Duodenal mucosa (tissue), 2 donors: ENCODE data around the gene PLEKHN1.

ENCODE experiments used
- H3K27ac ChIP-seq: one replicate; pipeline ENCODE4 v1.7.0; 2013; ENCODE audit warnings: low read depth, low read length
- H3K27me3 ChIP-seq, 2 donors: one replicate each; pipeline ENCODE4 v1.7.0; 2013; ENCODE audit warnings: low read length in 2 of 2, control low read depth in 1 of 2; ENCODE audit not compliant: insufficient read depth in 2 of 2, control insufficient read depth in 1 of 2
- H3K36me3 ChIP-seq, 2 donors: one replicate each; pipeline ENCODE4 v1.7.0; 2013; ENCODE audit warnings: low read length in 2 of 2, control low read depth in 1 of 2; ENCODE audit not compliant: insufficient read depth in 2 of 2, control insufficient read depth in 1 of 2
- H3K4me1 ChIP-seq, 2 donors: one replicate each; pipeline ENCODE4 v1.7.0; 2013; ENCODE audit warnings: low read length in 2 of 2, control low read depth in 1 of 2; ENCODE audit not compliant: insufficient read depth in 2 of 2, control insufficient read depth in 1 of 2
- H3K4me3 ChIP-seq, 2 donors: one replicate each; pipeline ENCODE4 v1.7.0; 2013; ENCODE audit warnings: low read length in 2 of 2, low read depth in 1 of 2
- H3K9ac ChIP-seq, 2 donors: one replicate each; pipeline ENCODE4 v1.7.0; 2013; ENCODE audit warnings: low read length in 2 of 2, low read depth in 1 of 2
- H3K9me3 ChIP-seq, 2 donors: one replicate each; pipeline ENCODE4 v1.7.0; 2013; ENCODE audit warnings: low read length in 2 of 2, control low read depth in 1 of 2; ENCODE audit not compliant: control insufficient read depth in 1 of 2

Gene PLEKHN1

DNA sequence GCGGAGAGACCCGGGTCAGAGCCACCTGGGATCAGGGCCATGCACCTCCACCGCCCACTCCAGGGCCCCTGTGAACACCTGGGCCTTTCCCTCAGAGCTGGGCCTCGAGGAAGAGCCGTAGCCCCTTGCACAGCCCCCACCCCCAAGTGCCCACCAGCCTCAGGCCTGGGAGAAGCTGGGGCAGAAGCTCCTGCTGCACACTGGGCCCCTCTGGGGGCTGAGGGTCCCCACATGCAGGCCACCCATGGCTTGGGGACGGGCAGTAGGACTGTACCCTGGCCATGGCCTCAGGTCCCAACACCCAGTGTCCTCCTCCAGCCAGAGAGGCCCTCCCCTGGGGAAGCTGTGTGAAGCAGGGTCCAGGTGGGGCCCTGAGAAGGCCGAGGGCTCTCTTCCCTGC lies 13.7 kb upstream of the PLEKHN1 start:
- no peak overlapping the region for H3K4me3 ChIP-seq
- peaks cover 4 to 5% of the 10 kb centered on the region in 2 donors for H3K4me1 ChIP-seq
- H3K27me3 ChIP-seq = no peaks in the 10 kb centered on the region
- H3K36me3 ChIP-seq = peaks cover 58 to 89% of the 10 kb centered on the region in 2 donors
- no peak overlapping the region for H3K9ac ChIP-seq
- H3K27ac ChIP-seq = no peak overlapping the region
- H3K9me3 ChIP-seq = no peaks in the 10 kb centered on the region

DNA sequence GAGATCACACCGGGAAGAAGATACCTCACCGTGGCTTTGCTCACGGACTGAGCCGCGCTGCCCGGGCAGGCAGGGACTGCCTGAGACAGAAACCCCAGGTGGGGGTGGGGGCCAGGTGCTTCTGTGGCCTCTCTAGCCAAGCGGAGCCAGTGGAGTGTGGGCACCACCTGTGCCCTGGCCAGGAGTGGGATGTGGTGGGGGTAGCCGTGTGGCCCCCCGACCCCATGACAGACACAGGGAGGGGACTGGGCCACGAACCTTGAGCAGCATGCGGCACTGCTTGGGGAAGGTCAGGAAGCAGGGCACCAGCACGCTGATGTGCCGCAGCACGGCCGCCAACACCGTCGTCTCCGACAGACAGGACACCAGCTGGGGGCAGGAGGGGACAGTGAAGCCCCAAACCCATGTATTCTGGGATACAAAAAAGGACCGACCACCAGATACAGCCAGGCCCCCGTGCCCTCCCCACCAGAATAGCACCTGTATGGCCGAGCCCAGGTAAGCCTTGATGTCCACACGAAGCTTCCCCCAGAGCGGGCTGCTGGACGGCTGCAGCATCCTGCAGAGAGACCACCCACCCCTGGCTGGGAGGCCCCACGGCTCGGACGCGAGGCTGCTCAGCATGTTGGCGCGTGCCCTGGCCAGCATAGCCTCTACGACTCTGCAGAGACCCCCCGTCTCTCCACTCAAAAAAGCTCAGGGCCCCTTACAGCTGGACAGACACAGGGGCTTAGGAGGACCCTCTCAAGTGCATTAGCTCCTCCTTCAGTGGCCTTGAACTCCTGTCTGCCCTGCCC lies 12.6 kb upstream of the PLEKHN1 start:
- Histone ChIP-seq H3K9me3 (no peaks in the 10 kb centered on the region), H3K9ac (no peak overlapping the region), H3K4me3 (no peak overlapping the region), H3K27me3 (no peaks in the 10 kb centered on the region), H3K36me3 (peaks cover 52 to 79% of the 10 kb centered on the region in 2 donors), H3K27ac (no peak overlapping the region), H3K4me1 (peaks cover 9 to 17% of the 10 kb centered on the region in 2 donors)

DNA sequence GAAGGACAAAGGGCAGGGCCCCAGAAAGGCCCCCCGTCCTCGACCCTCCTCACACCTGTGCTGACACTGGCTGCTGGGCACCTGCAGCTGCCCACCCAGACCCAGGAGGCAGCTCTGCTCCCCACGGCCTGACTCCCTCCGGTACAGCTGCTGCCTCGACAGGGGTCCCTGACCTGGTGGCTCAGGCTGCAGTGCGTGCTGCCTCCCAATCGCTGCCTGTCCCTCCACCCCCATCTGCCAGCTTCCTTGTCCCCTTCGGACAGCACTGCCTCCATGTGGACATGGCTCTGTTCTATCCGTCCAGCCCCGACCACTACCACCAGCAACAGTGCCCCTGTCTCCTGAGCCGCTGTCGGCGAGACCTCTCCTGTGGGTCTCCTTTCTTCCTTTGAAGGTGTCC lies 11.4 kb upstream of the PLEKHN1 start:
- Histone ChIP-seq H3K9me3 (no peaks in the 10 kb centered on the region), H3K9ac (no peak overlapping the region), H3K27ac (no peak overlapping the region), H3K4me1 (peaks cover 9 to 17% of the 10 kb centered on the region in 2 donors), H3K36me3 (peaks cover 41 to 66% of the 10 kb centered on the region in 2 donors), H3K27me3 (no peaks in the 10 kb centered on the region), H3K4me3 (no peak overlapping the region)

DNA sequence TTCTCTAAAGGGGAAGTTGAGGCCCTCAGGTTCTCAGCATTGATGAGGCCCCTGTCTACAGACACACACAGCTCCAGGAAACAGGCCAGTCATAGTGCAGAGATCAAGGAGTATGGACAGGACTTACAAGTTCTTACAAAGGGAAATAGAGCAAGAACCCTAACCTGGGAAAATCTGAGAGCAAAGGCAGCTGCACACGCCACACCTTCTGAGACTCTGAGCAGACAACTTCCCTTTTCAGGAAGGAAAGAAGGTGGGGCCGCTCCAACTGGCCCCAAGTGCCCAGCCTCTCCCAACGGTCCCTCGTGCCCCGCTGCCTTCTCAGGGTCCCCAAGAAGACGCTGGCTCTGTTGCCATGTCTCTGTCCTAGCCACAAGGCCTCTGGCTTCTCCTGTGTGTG lies 10.8 kb upstream of the PLEKHN1 start:
- Histone ChIP-seq H3K4me3 (no peak overlapping the region), H3K27me3 (no peaks in the 10 kb centered on the region), H3K36me3 (peaks cover 36 to 61% of the 10 kb centered on the region in 2 donors), H3K9me3 (no peaks in the 10 kb centered on the region), H3K4me1 (peaks cover 9 to 17% of the 10 kb centered on the region in 2 donors), H3K9ac (no peak overlapping the region), H3K27ac (no peak overlapping the region)

GRCh38 chr1:956636-957035 lies 9.6 kb upstream of the PLEKHN1 start:
- H3K4me1 ChIP-seq = peaks cover 9 to 22% of the 10 kb centered on the region in 2 donors
- no peak overlapping the region for H3K27ac ChIP-seq
- no peaks in the 10 kb centered on the region for H3K27me3 ChIP-seq
- no peaks in the 10 kb centered on the region for H3K9me3 ChIP-seq
- H3K4me3 ChIP-seq = no peak overlapping the region
- H3K9ac ChIP-seq = no peak overlapping the region
- peaks cover 26 to 54% of the 10 kb centered on the region in 2 donors for H3K36me3 ChIP-seq

- peak within 1 kb of the TSS; percentile 82 to 85 for H3K9ac ChIP-seq
- H3K4me1 ChIP-seq = peaks cover 9 to 23% of the 10 kb centered on the region in 2 donors
- H3K9me3 ChIP-seq = no peaks in the 10 kb centered on the region
- no peaks in the 10 kb centered on the region for H3K27me3 ChIP-seq
- H3K27ac ChIP-seq = no peak within 1 kb of the TSS
- H3K36me3 ChIP-seq = peaks cover 13 to 29% of the 10 kb centered on the region in 2 donors
- peak within 1 kb of the TSS; percentile 98 for H3K4me3 ChIP-seq
Observed at GRCh38 chr1:958823-959730, 7.2 kb upstream of the PLEKHN1 start, which contains the start of gene NOC2L. NOC2L (minus strand) TSS chr1:959256; CDS start chr1:959240, 16 bp downstream.

DNA sequence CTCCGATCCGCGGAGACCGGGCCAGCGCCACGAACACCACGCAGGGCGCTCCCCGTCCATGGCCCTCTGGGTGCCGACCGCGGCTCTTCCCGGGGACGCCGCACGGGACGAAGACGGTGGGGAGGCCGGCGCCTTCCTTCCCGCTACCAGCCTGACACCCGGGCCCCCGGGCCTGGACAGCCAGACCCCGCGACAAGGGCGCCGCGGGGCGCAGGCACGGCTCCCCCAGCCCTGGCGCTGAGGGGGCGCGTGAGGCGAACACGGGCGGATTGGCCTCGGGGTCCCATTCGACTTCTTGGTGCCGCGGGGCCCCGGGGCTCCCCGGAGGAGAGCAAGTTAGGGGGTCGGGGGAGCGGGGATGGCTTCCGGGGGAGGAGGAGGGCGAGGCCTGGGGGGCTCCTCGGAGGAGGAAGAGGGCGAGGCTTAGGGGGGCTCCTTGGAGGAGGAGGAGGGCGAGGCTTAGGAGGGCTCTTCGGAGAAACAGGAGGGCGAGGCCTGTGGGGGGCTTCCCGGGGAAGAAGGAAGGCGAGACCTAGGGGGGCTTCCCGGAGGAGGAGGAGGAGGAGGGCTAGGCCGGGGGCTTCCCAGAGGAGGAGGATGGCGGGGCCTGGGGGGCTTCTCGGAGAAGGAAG lies 6.4 kb upstream of the PLEKHN1 start:
- H3K27ac ChIP-seq = no peak overlapping the region
- H3K36me3 ChIP-seq = peaks cover 13 to 22% of the 10 kb centered on the region in 2 donors
- peaks cover 9 to 23% of the 10 kb centered on the region in 2 donors for H3K4me1 ChIP-seq
- H3K9me3 ChIP-seq = no peaks in the 10 kb centered on the region
- H3K27me3 ChIP-seq = no peaks in the 10 kb centered on the region
- H3K9ac ChIP-seq = no peak overlapping the region
- H3K4me3 ChIP-seq = peak overlapping the region; percentile 22 to 57

DNA sequence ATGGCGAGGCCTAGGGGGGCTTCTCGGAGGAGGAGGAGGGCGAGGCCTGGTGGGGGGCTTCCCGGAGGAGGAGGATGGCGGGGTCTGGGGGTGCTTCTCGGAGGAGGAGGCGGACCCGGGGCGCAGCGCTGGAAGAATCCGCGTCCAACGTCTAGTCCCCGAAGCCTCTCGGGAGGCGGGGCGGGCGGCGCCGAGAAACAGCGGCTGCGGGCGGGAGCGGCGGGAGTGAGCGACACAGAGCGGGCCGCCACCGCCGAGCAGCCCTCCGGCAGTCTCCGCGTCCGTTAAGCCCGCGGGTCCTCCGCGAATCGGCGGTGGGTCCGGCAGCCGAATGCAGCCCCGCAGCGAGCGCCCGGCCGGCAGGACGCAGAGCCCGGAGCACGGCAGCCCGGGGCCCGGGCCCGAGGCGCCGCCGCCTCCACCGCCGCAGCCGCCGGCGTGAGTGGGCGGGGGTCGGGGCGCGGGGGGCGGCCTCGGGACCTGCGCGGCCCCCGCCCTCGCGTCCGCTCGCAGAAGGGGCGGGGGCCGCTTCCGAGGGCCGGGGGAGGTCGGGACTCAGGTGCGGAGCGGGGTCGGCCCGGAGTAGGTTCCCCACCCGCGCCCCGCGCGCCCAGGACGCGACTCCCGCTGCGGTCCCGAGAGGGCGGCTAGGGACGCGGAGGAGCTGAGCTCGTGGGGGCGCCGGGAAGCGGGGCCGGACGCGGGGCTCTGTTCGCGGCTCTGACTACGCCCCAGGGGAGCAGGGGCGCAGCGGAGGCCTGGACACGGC lies 5.7 kb upstream of the PLEKHN1 start, which contains the start of gene KLHL17:
KLHL17 (plus strand) TSS at position 222 of the 769 bp plus-strand sequence; CDS start at position 332, 110 bp downstream.
- Histone ChIP-seq H3K27ac (no peak within 1 kb of the TSS), H3K27me3 (no peaks in the 10 kb centered on the region), H3K4me1 (peaks cover 9 to 23% of the 10 kb centered on the region in 2 donors), H3K9ac (no peak within 1 kb of the TSS), H3K36me3 (peaks cover 9 to 16% of the 10 kb centered on the region in 2 donors), H3K4me3 (peak within 1 kb of the TSS; percentile 22 to 57), H3K9me3 (no peaks in the 10 kb centered on the region)

- peaks cover 13 to 28% of the 10 kb centered on the region in 2 donors for H3K4me1 ChIP-seq
- H3K9me3 ChIP-seq = no peaks in the 10 kb centered on the region
- no peak overlapping the region for H3K9ac ChIP-seq
- H3K27me3 ChIP-seq = no peaks in the 10 kb centered on the region
- H3K36me3 ChIP-seq = peaks cover 4 to 10% of the 10 kb centered on the region in 2 donors
- peak overlapping the region in 1 of 2 donors; percentile 57 for H3K4me3 ChIP-seq
- H3K27ac ChIP-seq = no peak overlapping the region
Observed at GRCh38 chr1:961132-961669, 5.1 kb upstream of the PLEKHN1 start.
